HG03575 (cell line): Measurements from ENCODE around the gene ETV6.

Experiments used
- ATAC-seq: cut with Tn5 transposase; IDR thresholded peaks from one replicate; pipeline ENCODE4 v1.9.1; 2021; ENCODE audit not compliant: unreplicated experiment, insufficient number of reproducible peaks, low FRiP score; ENCODE audit errors: extremely low read depth

ETV6 gene

DNA sequence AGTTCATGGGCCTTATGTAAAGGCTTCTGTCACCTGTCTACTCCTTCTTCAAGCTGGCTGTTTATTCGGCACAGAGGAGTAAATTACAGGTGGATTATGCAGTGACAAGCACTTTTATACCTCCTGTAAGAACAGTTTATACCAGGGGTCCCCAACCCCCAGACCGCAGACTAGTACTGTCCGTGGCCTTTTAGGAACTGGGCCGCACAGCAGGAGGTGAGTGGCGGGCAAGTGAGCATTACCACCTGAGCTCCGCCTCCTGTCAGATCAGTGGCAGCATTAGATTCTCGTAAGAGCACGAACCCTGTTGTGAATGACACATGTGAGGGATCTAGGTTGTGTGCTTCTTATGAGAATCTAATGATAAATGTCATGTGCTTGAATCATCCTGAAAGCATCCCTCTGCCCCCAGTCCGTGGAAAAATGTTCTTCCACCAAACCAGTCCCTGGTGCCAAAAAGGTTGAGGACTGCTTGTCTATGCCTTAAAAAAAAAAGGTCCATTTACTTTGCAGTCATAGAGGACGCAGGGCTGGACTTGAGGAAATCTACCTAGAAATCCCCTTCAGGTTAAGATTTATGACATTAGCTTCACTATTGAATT lies 78.8 kb downstream of the ETV6 start:
- ATAC-seq = no peak

DNA sequence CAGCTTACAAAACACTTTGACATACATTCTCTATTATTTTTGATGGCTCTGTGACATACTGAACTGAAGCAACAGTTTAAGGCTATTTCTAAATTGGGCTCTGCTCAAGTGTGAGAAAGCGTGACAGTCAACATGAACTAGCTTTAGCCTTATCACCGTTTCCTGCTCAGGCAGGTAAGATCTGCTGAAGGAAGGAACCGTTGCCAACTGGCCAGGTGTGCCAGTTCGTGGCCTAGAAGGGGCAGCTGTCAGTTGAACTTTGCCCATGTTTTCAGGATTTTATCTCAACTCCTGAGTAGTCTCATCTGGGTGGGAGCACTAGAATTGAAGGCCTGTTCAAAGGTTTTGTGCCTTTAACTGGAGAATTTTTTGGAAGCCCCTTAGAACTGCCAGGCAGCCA lies 79.5 kb downstream of the ETV6 start:
- ATAC-seq = no peak

DNA sequence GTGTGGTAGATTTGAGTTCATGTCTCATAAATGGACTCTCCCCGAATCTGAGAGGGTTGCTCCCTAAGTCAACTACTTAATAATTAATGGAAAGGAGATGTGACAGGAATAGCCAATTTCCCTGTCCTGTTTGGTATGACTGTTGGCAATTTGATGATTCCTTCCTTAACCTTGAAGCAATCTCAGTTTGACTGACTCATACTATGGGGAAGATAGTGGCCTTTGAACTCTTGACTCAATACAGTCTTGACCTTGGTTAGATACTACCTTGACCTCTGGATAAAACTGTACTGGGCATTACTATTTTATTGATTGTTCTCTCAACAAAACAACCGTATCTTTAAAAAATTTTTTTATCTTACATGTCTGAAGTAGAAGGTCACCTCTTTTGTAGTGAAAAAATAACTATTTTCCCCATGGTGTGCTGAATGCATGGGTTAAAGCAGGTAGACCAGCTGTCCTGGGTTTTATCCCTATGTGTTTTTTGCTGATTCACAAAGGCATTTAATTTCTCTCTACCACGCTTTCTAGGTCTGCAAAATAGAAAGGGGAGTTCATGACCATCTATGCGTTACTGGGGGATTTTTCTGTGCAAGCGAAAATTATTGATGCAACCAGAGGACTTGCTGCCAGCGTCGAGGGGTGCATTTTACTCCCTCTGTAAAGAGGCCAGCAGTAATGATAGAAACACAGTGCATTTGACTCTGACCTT lies 80.1 kb downstream of the ETV6 start:
- no peak for ATAC-seq

DNA sequence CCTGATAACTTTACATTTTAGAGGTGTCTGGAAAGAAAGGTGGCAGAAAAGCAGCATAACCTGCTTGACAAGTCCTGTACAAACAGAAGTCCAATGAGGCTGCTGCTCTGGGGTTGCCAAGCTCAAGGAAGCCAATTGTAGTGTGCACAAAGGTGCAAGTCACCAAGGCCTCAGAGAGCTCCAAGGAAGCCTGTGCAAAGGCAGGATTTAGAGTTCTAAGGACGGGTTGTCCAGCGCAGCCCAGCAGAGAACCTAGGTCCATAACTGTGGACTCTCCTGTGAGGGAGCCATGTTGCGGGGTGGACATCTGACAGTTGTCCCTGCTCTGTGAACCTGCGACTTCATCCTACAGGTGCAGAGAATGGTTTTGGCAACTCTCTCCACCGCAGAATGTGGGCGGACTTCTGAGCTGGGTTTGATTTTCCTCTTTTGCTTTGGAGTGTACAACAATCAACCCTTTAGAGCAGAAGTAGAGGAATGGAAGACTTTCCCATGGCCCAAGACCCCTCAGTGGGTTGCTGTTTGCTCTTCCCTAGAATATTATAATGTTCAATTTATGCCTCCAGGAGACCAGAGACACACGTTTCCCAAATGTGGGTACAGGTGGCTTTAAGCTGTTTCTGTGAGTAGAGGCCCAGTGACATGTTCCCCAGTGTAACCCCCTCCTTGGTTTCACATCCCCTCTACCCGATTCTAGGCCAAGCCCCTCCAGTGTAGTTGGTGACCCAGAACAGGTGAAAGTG lies 81.0 kb downstream of the ETV6 start:
- ATAC-seq = no peak

DNA sequence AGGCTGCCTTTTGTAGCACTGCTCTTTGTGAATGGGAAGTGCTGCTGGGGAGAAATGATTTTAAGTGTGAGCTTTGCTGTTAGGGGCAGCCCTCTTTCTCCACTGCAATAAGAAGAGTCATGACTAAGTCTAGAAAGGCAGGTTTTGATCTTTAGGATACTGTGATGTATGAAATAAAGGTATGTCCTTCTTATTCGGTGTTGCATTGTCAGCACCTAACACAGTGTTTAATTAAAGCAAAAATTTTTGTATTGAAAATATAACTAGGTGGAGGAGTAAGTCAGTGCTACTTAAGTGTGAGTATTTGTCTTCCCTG lies 81.5 kb downstream of the ETV6 start:
- no peak for ATAC-seq

DNA sequence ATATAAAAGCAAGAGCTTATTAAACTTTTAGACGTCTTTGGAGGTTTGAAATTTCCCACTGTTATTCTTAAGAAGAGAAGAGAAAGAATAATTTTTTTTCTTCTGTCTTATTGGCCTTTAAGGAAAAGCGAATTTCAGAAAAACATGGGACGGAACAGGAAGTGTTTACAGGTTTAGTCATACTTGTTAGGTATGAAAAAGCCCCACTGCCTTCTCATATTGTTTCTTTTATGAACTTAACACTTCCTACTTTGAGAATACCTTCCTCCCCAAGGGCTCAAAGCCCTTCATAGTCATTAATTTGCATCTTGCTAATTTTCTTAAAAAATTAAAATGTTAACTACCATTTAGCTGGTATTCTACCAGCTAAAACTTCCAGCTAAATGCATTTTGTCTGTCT lies 82.0 kb downstream of the ETV6 start:
- no peak for ATAC-seq

DNA sequence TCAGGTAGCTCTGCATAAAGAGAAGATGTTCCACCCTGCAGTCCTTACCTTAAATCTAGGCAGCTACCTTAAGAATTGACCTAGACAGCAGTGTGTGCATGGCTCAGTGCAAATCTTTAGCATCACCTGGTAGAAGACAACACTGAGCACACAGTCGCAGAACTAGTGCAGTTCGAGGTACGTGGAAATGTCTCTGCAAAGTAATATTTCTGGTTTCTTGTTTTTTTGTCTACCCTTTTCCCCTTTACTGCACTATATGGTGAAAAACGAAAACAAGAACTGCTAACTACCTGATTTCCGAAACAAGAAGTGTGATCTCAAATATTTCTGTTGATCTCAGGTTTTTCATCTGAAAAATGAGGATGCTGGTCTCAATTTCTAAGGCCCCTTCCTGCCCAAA lies 82.5 kb downstream of the ETV6 start:
- no peak for ATAC-seq

DNA sequence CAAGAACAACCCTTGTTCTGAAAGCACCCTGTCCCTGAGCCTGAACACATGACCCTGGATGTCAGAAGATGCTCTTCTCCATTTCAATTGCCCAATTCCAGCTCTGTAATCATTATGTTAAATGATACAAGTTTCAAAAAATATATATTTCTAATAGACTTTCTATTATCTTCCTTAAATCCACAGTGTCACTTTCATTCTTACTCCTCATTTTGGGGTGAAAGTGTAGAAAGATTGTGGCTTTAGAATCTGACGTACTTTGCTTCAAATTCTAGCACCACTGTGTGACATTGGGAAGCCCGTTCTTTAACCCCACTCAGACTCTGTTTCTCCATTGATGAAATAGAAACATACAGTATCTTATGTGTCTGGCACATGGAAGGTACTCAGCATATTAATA lies 83.2 kb downstream of the ETV6 start:
- ATAC-seq = no peak

DNA sequence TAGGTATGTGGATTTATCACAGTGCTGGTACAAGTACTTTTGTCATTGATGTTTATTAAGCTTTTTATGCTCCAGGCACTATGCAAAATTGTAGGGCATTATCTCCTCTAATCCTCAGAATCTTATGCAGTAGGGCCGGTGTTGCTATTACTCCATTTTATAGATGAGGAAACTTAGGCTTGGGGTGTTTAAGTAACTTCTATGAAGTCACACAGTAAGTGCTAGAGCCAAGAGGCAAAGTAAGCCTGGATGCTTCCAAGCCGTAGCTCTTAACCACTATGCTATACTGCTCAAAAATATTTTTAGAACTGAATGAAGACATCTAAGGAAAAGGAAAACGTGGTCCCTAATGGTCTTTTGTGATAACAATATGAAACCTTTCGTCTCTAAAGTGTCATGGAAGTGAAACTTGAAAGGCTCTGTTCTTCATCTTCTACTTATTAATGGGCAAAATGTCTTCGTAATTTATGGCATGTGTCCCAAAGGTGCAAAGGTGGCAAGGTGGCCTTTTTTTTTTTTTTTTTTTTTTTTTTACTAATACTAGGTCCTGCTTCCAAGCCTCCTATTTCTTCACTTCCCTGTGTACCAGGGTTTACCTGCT lies 85.2 kb downstream of the ETV6 start:
- no peak for ATAC-seq

DNA sequence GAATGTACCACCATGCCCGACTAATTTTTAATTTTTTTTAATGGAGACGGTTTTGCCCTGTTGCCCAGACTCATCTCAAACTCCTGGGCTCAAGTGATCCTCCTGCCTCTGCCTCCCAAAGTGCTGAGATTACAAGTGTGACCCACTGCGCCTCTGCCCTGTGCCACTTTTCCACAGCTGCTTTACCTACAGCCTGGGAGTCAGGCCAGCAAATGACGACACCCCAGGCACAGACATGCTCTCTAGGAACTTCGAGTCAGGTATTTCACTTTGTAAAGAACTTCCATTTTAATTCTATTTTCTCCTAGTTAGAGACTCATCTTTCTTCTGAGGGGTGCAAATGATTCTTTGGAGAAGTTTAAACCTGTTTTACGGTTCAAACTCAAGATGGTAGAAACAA lies 89.0 kb downstream of the ETV6 start:
- ATAC-seq = no peak

DNA sequence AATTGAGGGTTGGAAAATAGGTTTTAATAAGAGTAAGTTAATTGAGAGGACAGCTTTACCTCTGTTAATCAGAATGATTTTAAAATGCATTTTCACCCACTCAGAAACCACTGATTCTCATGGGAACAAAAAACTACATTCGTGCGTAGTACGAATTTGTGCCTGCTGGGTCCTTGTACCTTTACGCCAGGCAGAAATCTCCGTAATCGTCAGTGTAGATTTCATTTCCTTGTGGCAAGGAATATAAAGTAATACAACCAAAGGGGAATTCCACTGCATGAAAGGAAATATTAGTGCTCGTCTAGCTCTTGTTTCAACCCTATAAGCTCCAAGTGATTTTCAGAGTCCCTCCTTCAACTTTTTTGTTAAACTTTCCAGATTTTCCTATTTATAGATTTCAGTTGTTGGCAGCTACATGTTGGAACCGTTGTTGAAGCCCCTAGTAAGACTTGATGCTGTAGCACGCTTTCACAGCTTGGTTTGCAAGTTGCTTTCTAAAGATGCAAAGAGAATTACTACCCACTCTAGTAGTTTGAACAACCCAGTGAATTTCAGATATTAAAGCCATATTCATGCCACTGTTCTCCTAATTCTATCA lies 90.6 kb downstream of the ETV6 start:
- no peak for ATAC-seq

DNA sequence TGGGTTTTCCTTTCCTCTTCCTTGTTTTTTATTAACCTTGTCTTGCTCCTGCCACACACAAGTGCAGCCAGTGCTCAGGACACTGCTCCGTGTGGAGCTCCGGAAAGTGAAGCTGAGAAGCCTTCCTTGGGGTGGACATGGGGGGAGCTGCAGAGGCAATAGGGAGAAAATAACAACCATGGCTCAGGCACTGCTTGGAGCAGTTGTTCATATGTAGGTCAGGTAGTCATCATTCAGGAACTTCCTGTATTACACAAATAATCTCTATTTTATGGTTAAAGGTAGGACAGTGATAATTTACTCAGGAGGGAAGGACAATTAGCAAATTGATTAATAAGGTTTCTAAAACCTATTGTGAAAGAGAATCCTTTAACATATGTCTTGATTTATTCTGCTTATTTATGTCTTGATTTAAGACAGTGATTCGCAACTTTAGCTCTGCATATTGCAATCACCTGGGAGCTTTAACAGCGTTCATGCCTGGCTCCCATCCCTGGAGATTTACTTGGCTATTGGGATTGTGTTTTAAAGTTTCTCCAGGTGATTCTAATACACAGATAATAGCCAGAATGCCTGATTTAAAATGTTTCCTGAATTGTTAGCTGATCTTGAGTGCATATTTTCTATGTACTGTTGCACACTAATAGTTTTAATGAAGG lies 92.1 kb downstream of the ETV6 start:
- ATAC-seq = no peak

DNA sequence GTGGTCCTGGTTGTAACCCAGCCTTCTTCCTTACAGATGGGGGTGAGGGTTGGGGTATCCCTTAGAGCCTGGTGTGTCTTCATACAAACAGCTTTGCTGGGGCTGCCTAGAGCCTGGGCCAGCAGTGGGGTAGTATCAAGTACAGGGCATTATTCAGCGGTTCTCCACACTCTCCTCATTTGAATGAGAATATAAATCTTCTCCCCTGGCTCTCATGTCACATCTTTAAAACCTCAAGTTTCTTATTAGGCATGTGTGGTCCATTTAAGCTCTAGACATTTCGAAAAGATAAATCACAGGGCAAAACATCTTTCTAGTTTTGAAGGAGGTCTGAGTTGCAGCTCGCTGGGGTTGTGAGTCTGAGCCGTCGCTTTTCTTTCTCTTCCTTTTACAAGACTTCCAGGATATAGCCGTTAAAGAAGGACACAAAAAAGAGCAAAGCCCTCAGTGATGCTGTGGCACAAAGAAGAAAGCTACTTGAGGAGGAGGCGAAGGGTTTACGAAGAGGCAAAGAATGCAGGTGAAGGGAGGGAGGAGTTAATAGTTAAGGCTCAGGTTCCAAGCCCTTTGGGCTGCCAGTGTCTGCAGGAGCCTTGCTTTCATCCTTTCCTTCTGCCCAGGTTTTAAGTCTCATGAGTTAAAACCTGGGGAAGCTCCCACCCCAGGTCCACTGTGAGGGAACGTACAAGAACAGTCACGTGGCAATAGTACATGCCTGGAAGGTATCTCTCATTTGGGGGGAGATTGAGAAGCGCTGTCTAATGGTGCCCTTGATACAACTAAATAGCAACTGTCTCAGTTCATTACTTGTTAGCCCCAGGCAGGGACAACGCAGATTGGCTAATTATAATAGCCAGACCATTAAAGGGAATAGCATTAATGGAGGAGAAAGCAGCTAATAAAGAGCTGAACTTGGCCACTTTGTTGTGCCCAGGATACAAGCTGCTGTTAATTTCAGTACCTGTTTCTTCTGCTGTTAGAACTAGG lies 94.2 kb downstream of the ETV6 start:
- ATAC-seq = no peak

DNA sequence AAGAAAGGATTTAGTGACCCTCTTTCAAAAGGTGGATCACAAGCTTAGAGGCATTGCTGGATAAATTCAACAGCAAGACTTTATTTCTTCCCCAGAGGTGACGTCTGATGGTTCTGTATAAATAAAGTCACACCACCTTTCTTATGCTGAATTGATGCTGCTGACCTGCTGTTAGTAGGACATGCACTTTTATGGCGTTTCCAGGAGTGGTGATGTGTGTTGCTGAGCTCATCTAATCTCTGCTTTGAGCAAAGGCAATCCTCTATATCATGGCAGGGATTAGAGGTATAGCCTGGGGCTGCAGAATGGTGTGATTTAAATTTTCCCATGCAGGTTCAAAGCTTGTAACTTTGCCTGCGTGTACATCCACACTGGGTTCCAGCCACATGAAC lies 94.9 kb downstream of the ETV6 start:
- ATAC-seq = no peak

DNA sequence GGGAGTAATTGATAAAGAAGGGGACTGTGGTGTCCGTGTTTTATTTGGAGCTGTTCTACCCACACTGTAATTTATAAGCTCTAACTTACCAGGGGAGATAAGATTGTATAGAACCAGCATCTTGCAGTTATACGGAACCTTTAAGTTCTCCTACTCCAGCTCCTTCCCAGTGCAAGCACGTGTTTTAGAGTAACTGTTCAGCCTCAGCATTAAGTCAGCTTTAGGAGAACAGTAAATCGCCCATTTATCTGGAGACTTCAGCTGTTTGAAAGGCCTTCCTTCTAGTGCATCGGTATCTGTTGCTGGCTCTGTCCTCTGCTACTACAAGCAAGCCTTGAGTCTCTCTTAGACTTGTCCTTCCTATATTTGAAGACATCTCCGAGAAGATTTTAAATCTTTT lies 95.6 kb downstream of the ETV6 start:
- no peak for ATAC-seq

DNA sequence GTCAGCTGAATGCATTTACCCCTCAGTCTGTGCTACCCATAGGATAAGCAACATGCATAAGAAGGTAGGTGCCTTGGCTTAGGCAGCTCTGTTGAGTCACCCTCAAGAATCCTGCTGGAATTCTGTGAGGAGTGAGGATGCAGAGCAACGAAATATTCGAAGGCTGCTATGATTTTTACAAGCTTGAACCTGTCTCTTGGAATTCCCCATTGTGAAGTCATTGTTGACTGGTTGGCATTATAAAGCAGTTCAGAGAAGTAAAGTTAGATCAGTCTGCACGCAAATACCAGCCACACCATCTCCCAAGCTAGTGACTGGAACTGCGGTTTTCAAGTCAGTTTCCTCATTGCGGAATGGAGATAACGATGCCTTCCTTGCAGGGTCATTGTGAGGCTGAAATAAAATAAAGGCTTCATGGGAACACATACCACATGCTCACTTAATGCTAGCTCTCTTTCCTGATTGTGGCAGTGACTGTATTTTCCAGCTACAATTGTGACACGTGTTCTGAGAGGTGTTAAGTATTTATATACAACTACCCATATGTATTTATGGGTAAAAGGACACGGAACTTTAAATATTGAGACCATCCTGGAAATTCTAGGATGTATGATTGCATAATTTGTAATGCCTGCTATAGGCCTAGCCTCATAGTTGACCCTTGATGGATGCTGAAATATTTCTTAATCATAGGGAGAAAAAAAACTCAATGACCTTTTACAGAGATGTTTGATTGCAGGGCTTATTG lies 96.7 kb downstream of the ETV6 start:
- no peak for ATAC-seq

DNA sequence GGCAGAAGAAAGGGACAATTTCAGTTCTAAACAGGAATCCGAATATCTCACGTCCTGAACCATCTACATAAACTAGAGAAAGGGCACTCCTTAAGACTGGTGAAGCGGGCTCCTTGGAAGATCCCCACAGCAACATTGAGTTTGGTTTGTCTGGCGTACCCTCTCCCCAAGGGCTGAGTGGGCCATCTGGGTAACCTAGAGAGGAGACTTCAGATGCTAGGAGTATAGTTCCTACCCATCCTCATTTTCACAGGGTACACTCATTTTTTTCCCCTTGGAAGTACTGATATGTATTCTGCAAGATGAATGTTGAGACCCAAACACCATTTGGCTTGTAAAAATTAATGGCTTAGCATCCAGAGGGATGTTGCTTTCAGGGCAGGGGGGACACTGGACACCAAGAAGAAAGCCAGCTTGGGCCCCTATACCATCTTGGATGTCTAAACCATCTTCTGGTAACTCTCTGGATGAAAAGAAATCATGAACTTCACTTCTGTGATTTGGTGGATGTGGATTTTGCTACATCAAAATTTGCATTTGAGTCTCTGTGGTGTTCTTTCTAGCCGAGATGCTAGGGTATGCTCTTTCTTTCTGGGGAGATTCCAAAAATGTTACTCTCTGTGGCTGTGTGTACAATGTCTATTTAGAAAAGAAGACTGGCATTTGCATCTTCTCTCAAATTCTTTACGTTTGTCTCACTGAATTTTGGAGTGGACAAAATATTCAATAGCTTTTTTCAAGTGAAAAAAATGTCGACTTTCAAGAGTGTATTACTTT lies 97.7 kb downstream of the ETV6 start:
- ATAC-seq = no peak
